GM18861 (cell line): ENCODE measurements around the gene ARHGAP20.
"Not testable (repeated sequence)": the region's sequence is repeated elsewhere in the genome, so short reads cannot be mapped to it uniquely, and the experiment has no call there.

ENCODE experiments used
- ATAC-seq: cut with Tn5 transposase; IDR thresholded peaks from one replicate; pipeline ENCODE4 v1.9.1; 2021; ENCODE audit not compliant: unreplicated experiment

Gene ARHGAP20

DNA sequence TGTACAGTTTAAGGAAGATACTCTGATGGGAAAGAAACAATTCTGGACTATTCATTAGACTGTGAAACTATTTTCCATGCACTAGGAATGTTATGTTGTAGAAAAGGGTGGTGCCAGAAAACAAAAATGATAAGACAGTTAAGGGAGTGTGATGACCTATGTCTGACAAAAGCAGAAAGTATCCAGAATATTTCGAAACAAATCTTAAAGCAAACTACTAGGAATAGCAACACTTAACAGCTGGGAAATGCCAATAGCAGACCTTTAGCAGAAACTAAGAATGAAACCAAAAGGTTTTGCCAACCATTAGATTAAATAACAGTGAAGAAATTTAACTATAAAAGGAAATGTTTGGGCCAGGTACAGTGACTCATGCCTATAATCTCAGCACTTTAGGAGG, 3.3 kb upstream of the ARHGAP20 start:
- ATAC-seq = no peak

- ATAC-seq = no peak
Observed at GRCh38 chr11:110713449-110713776, 1.2 kb upstream of the ARHGAP20 start.

DNA sequence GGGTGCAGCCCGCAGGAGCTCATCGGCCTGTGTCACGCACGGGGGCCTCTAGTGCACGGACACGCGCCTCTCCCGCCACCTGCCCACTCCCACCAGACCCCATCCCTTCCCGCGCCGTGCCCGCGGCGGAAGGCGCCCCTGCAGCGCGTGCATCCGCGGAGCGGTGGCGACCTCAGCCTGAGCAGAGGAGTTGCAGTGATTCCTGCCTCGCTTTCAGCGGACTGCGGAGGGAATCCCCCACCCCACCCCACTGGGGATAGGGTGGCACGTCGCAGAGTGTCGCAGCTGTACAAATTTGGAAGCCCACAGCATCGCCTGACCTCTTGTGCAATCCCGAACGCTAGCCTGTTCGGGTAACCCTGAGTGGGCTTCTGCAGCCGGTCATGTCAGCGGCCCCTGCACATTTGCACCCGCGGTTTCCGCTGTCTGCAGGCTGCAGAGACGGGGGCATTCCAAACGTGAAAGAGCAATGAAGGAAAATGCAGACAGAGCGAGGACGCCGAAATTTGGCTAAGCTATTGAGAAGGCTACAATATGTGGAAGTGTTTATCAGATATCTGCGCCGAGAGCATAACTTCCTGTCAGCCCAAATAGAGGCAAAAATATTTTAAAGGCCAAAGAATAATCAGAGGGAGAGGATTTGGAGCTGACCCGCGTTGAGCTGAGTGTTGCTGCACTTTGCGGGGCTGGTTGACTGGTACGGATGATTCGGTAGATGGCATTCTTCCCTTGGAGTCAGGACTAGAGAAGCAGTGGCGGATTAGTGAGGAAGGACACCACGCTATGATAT, 617 bp upstream of the ARHGAP20 start:
- peak; percentile 22 for ATAC-seq

DNA sequence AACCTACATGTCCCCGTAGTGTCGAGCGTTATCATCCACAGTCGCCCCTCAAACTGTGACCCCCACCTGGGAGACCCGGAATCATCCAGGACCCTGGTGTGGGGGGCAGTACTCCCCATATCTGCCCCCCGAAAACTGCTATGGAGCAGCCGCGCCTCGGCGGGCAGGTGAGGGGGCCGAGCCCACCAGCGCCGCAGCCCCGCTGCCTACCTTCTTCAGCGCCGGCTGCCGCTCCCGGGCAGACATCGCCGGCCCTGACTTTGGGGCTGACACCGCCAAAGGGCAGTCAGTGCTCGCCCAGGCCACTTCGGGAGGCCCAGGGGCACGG, 825 bp downstream of the ARHGAP20 start:
- no peak for ATAC-seq

DNA sequence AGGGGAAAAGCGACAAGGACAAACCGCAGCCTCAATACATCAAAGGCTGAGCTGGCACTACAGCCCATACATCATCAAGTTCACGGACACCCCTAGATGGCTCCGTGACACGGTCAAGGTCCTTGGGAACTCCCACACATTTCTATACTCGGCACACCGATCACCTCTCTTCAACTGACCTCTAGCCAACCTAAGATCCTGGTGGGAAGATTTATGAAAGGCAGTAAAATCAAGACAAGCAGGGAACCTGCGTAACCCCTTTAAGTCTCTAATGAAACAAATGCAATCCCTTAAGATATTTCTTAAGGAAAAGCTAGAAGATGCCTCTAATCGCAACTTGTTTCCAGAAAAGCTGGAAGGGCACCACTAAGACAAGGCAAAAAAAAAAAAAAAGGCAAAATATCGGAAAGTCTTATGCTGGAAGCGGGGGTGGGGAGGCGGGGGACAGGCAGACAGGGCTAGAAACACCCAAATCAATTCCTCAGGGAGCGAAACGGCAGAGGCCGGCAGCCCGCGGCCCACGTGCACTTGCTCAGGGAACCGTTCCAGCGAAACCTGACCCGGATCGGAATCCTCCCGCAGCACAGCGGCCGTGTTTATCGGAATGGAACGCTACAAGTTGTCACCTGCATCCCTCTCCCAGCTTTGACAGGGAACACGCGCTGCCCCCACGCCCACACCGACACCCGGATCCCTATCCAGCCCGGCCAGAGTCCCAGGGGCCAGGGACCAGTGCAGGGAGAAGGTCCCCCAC, 1.4 kb downstream of the ARHGAP20 start:
- no peak for ATAC-seq

GRCh38 chr11:110704210-110704864, 7.9 kb downstream of the ARHGAP20 start:
- ATAC-seq = no peak

DNA sequence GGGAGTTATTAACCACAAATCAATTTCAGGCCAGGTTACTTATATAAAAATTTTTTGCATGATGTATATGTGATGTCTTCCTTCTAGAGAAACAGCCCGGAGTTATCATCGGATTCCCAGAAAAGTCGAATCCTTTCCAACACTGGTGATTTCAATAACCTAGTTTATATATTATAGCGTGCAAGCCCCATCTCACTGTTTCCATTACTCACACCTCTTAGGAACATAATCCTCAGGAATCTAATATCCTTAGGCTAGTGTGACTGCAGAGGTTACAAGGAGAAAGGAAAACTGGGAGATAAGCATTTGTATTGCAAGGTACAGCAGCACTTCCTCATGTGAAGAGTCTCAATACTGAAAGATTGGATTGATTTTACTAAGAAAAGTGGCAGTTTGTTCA, 20.3 kb downstream of the ARHGAP20 start:
- ATAC-seq = no peak

- no peak for ATAC-seq
Observed at GRCh38 chr11:110689306-110689705, 22.9 kb downstream of the ARHGAP20 start.

DNA sequence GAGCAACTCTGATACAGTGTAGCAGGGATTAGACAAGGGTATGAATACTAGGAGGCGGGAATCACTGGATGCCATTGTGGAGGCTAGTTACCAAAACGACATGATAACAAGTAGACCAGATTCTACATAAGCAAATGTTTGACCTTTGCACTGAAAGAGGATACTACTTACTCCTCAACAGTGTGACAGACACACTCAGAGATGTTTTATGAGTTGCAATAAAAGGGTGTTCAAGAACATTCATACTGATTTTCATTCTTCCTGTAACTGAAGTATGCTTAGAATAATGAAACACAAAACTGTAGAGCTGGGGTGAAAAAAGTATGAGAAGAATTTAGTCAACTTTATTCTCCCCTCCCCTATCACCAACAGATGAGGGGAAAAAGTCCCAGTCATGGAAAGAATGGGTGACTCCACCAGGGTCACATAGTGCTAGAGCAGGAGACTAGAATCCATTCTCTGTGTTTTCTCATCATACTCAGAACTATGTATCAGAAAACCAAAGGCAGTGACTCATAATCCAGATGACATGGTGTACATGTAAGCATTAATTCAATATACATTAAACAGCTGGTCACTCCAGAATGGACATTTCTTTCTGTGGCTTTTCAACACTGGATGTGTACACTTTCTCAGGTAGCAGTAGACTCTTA, 32.8 kb downstream of the ARHGAP20 start:
- no peak for ATAC-seq

GRCh38 chr11:110675548-110675947, 36.7 kb downstream of the ARHGAP20 start:
- no peak for ATAC-seq

DNA sequence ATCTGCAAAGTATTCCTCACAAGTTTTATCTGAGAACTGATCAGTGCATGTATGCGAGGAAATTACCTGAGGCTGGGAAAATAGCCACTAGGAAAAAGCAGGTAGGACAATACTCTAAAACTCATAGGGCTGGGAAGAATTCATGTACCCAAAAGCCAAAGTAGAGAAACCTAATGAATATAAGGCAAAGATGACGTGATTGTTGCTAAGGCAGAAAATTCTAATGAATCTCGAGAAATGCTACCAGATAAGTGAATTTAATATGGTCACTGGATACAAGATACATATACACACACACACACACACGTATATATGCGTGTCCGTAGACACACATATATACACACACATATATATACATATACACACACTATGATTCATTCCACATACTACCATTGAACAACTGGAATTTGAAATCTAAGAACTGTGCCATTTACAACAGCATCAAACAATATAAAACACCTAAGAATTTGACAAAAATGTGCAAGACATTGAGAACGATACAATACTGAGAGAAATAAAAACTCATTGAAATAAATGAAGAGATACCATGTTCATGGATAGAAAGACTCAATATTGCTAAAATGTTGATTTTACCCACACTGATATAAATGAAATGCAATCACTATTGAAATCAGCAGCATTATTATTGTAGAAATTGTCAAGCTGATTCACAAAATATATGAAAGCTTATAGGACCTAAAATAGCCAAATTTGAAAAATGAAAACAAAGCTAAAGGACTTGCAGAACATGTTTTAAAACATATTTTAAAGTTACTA, 46.4 kb downstream of the ARHGAP20 start:
- no peak for ATAC-seq

DNA sequence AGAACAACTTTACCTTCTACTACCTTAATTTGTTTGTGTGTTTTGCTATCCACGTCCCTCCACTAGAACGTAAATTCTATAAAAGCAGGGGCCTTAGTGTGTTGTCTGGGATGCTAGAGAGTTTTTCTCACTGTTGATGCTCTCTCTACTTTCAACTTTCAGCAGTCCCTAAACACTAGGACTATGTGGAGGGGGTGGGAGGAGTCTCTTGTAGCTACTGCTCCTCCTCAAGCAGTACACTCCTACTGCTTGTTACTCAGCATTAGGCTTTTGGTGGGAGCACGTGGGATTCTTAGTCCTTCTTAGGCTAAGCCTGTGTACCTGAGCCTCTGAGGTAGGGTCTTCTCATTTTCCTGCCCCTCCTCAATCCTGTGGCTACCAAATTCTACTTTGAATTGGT, 56.3 kb downstream of the ARHGAP20 start:
- no peak for ATAC-seq

DNA sequence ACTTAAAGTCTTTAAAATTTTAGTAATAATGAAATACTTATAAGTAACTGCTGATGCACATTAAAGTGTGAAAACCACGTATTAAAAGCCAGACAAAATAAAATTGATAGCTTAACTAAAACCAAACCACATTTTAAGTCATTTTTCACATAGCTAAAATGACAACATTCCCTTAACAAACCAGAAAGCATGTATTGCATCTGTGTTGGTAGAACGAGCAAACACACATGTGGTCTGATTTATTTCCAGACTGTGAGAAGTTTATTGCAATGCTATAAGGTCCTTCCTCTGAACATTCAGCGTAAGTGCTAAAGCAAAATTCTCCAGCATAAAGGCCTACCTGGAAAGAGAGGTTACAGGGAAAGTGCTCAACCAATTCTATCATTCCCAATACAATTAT, 57.8 kb downstream of the ARHGAP20 start:
- ATAC-seq = no peak

- ATAC-seq = no peak
Observed at GRCh38 chr11:110645253-110645652, 67.0 kb downstream of the ARHGAP20 start.

DNA sequence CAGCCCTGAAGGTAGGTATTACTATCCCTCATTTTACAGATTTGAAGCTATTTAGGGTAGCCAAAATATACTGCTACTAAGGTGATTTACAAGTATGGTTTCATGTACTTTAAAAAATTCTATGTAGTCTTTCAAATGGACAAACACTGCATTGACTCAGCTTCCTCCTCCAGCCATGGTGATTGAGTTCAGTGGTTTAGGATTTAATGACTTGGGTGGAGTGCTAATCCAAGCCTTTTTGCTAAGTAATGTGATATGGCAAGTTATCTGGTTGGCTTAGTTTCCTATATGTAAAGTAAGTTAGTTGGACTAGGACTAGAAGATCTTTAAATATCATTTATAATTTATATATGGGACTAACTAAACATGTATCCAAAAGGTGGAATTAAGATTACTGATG, 77.9 kb downstream of the ARHGAP20 start:
- ATAC-seq = no peak

DNA sequence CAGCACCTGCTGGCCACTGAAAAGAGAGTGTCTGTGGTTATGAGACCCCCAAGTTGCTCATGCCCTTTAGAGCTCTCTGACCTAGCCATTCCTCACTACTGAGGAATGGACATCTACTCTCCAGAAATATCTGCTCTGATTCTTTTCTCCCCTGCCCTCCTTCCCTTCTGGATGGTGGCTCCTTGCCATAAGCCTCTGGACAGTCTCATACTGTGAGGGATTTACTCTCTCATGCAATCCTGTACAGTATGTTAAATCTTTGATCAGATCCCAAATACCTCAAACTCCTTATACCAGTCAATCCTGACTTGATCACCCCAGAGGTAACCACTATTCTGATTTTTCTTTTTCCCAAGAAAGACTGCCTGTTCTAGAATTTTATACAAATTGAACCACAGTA, 80.7 kb downstream of the ARHGAP20 start:
- no peak for ATAC-seq

GRCh38 chr11:110629594-110629993, 82.6 kb downstream of the ARHGAP20 start:
- ATAC-seq = no peak

DNA sequence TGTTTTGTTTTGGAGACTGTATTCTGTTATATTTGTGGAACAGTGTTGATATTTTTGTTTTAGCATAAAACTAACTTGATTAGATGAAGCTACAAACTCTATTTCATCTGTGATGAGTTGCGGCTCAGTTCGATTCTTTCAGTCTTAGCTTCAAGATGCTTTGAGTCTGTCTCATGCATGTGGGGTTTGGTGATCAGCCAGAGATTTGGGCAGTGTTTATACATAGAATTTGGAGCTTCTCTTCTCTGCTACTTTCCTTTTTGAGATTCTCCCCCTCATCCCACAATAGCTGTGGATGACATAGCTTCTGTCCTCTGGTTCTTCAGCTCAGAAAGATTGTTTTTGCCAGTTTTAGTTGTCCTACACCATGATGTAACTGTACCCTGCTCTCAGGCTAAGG, 90.4 kb downstream of the ARHGAP20 start:
- no peak for ATAC-seq

GRCh38 chr11:110619366-110619765, 92.9 kb downstream of the ARHGAP20 start:
- ATAC-seq = not testable (repeated sequence)

DNA sequence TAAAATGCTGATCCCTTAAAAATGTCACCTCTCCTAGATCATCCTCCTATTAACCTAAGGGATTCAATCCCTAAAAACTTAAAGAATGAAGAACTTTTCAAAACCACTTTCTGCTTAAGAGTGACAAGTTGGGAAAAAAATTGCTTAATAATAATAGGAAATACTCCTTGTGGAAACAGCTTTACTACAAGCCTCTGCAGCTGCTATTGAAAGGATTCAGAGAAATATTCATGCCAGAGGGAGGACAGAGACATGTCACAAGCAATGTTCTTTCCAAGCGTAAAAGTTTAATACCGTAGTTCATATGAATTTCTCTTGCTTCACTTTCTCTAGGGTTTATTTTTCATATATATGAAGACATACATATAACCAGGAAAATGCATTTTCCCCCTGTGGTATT, 98.2 kb downstream of the ARHGAP20 start:
- ATAC-seq = no peak
